ENCODE results near the gene GPANK1. TPM values are rescaled to one million over a fixed set of nuclear protein-coding genes. Genes with fewer than 3 reads are reported as not detected.

Gene GPANK1
- total and polyA plus RNA-seq, 2 of the 13 experiments (the other 11 are each of a cell fraction or from before 2014, with no cell fraction given) = 15.4 to 22.8 TPM

GRCh38 chr6:31660381-31661261 lies 4.2 kb downstream of the GPANK1 start, which contains the start of gene C6orf47:
C6orf47 (minus strand) TSS chr6:31660778; CDS start chr6:31659947, 831 bp downstream.
- peaks cover 10 to 20% of the 10 kb centered on the region in 2 experiments for H3K36me3 ChIP-seq (replicated peaks in 1 of 2; ENCODE audit: control insufficient read depth in 1 of 2, insufficient read depth in 2 of 2, low read length in 2 of 2)
- WGBS (ENCODE audit: low lambda C conversion rate) = 5% methylated on average over 23 of the region's 52 CpGs
- H3K4me2 ChIP-seq (ENCODE audit: low read depth, low read length) = peak within 1 kb of the TSS; percentile 100
- intact Hi-C loops (cut with micrococcal nuclease; ENCODE audit: unreplicated experiment) = loop anchor here (1.0 kb wide), 1 partner anchor 8 kb away; the partner anchor contains the start of gene BAG6
- no TSS peak for BruUV-seq (replicated peaks)
- H3K9me3 ChIP-seq (ENCODE audit: low read length) = no peaks in the 10 kb centered on the region
- H3K27me3 ChIP-seq (ENCODE audit: control insufficient read depth in 1 of 2, insufficient read depth in 2 of 2, low read length in 2 of 2) = no peaks in the 10 kb centered on the region; a peak in 1 of 5 replicates
- ChIA-PET POLR2A (interaction anchor here (0.6 to 7.4 kb wide), 29 partner anchors 7 to 530 kb away, joined by 3 to 438 read pairs (median 5); partner anchors contain the start of genes ABHD16A, AIF1, APOM and BAG6), CTCF (ENCODE audit: low intra/inter-chr PET ratio, low total read pairs) (no interaction called here)
- H4K20me1 ChIP-seq (ENCODE audit: insufficient read depth, low read length) = peaks cover 19% of the 10 kb centered on the region; the same call in 1 of the 2 replicates
- in situ Hi-C loops (cut with HindIII; ENCODE audit: extremely low pct_ligation_motif_present, low pct_unique_long_range_greater_than_20kb) = no loop called here
- ATAC-seq = peak; percentile 66
- peak; percentile 79 for DNase-seq (ENCODE audit: low spot score)
- H3K27ac ChIP-seq (ENCODE audit: extremely low read length, insufficient read depth, low read length) = peak within 1 kb of the TSS; percentile 73
- H3K4me3 ChIP-seq (replicated peaks in 1 of 3; ENCODE audit: insufficient read depth in 1 of 3, low read depth in 2 of 3, low read length in 3 of 3) = peak within 1 kb of the TSS; percentile 56 to 78 (median 68)
- FAIRE-seq = peak; percentile 59
- H2AFZ ChIP-seq (ENCODE audit: low read length) = no peak within 1 kb of the TSS
- peak within 1 kb of the TSS; percentile 72 for H3K9ac ChIP-seq (ENCODE audit: insufficient read depth, low read depth, low read length)
- peaks cover 70% of the 10 kb centered on the region for H3K79me2 ChIP-seq (ENCODE audit: insufficient read depth, low read length)
- peaks cover 86% of the 10 kb centered on the region for H3K4me1 ChIP-seq (ENCODE audit: insufficient read depth, low read length)
- TF ChIP-seq ZNF788 (CRISPR knock-in tag; IDR thresholded peaks at IDR 0.05; ENCODE audit: borderline replicate concordance) (peak; percentile 62; the same call in 1 of the 2 replicates), GRHL1 (CRISPR knock-in tag; conservative IDR thresholded peaks at IDR 0.05) (no peak), GLMP (CRISPR knock-in tag; IDR thresholded peaks at IDR 0.05; ENCODE audit: borderline replicate concordance) (no peak), ATF1 (CRISPR knock-in tag; IDR thresholded peaks at IDR 0.05) (no peak), ZNF407 (CRISPR knock-in tag; IDR thresholded peaks at IDR 0.05; ENCODE audit: not compliant biosample characterization) (no peak), MEF2D (CRISPR knock-in tag; IDR thresholded peaks at IDR 0.05) (no peak), YY1 (IDR thresholded peaks at IDR 0.05; ENCODE audit: insufficient read depth, insufficient replicate concordance, low read depth, low read length) (peak; percentile 75)

All from HepG2 (cell line).